ENCODE results near the gene BCAS3. TPM values are rescaled to one million over a fixed set of nuclear protein-coding genes. Genes with fewer than 3 reads are reported as not detected.

BCAS3 gene
- total RNA-seq, 1 experiment from 2014 or later, result 26.3 TPM

GRCh38 chr17:61208301-61209105 is 530.9 kb downstream of the BCAS3 start:
- no peak for TF ChIP-seq FOSL1 (IDR thresholded peaks at IDR 0.05; ENCODE audit: low read depth)
- no peak for TF ChIP-seq POLR2AphosphoS5 (IDR thresholded peaks at IDR 0.05; ENCODE audit: low read depth, low read length)
- no peak for TF ChIP-seq RAD21 (IDR thresholded peaks at IDR 0.05; ENCODE audit: low read depth)
- no peak for TF ChIP-seq SRF (IDR thresholded peaks at IDR 0.05; ENCODE audit: low read depth)
- no peak for TF ChIP-seq ZBTB33 (IDR thresholded peaks at IDR 0.05; ENCODE audit: extremely low read depth, insufficient replicate concordance, low read length)
- TF ChIP-seq MAX (IDR thresholded peaks at IDR 0.05), result no peak
- TF ChIP-seq CTCF (IDR thresholded peaks at IDR 0.05 in 2 of 3, conservative IDR thresholded peaks at IDR 0.05 in 1 of 3; ENCODE audit: borderline replicate concordance in 1 of 3, insufficient read depth in 1 of 3, low read depth in 2 of 3, low read length in 2 of 3), result no peak
- TF ChIP-seq REST (IDR thresholded peaks at IDR 0.05; ENCODE audit: low read depth), result no peak
- TF ChIP-seq SP1 (IDR thresholded peaks at IDR 0.05; ENCODE audit: low read depth), result no peak
- TF ChIP-seq TCF7L2 (IDR thresholded peaks at IDR 0.05; ENCODE audit: borderline replicate concordance, extremely low read depth, insufficient read depth, insufficient read length), result no peak
- no peak for TF ChIP-seq JUND (IDR thresholded peaks at IDR 0.05)
- no peak for TF ChIP-seq POLR2A (IDR thresholded peaks at IDR 0.05; ENCODE audit: borderline replicate concordance, extremely low read depth, insufficient read depth, insufficient read length)
- no peak for TF ChIP-seq EGR1 (IDR thresholded peaks at IDR 0.05; ENCODE audit: low read depth)
- no peak for TF ChIP-seq YY1 (IDR thresholded peaks at IDR 0.05; ENCODE audit: extremely low read depth, insufficient replicate concordance, low read depth, low read length)
- TF ChIP-seq CBX3 (IDR thresholded peaks at IDR 0.05; ENCODE audit: low read depth), result no peak
- TF ChIP-seq ATF3 (IDR thresholded peaks at IDR 0.05), result no peak
- no peak for TF ChIP-seq EZH2phosphoT487 (IDR thresholded peaks at IDR 0.05; ENCODE audit: borderline replicate concordance)
- no peak for TF ChIP-seq CEBPB (IDR thresholded peaks at IDR 0.05; ENCODE audit: low read depth)
- no peak for TF ChIP-seq SIN3A (IDR thresholded peaks at IDR 0.05; ENCODE audit: low read depth)
- POLR2A ChIA-PET, result no interaction called here
- Histone ChIP-seq H3K9me3 (ENCODE audit: control insufficient read depth in 1 of 2, insufficient read depth in 1 of 2, low read depth in 1 of 2, low read length in 2 of 2) (no peaks in the 10 kb centered on the region), H3K36me3 (ENCODE audit: control insufficient read depth in 1 of 2, insufficient read depth in 2 of 2, low read length in 2 of 2) (no peaks in the 10 kb centered on the region), H3K9ac (ENCODE audit: low read length) (no peak overlapping the region), H3K27me3 (ENCODE audit: insufficient read depth, low read length) (0 out of 2 replicates have a peak, but pooled peaks cover 3% of the 10 kb centered on the region), H4K20me1 (ENCODE audit: insufficient read depth) (no peaks in the 10 kb centered on the region), H3K27ac (ENCODE audit: low read depth, low read length) (no peak overlapping the region), H2AFZ (ENCODE audit: low read depth, low read length, poor library complexity, severe bottlenecking) (no peak overlapping the region), H3K4me1 (ENCODE audit: control insufficient read depth in 1 of 2, insufficient read depth in 2 of 2, low read length in 2 of 2) (no peaks in the 10 kb centered on the region), H3K4me2 (ENCODE audit: low read length) (no peak overlapping the region), H3K9me2 (ENCODE audit: insufficient read depth) (no peaks in the 10 kb centered on the region), H3K79me2 (ENCODE audit: insufficient read depth, low read length) (no peaks in the 10 kb centered on the region), H3K4me3 (replicated peaks in 1 of 2; ENCODE audit: low read depth in 1 of 2, low read length in 2 of 2) (no peak overlapping the region)
- ATAC-seq, result no peak
- DNase-seq (ENCODE audit: low read depth, low spot score), result no peak
- no TSS peak for BruUV-seq (replicated peaks)
- RAD21 ChIA-PET (ENCODE audit: low non-redundant PET in 1 of 2, low total read pairs in 2 of 2, uncharacterized antibody in 2 of 2, unreplicated experiment in 2 of 2), result no interaction called here
- CTCF ChIA-PET, result interaction anchor here (0.6 to 0.9 kb wide), 2 partner anchors 16 to 182 kb away, joined by 3 to 5 read pairs; no protein-coding TSS in a partner anchor
- intact Hi-C loops (cut with micrococcal nuclease), result no loop called here

Measured in HCT116 (cell line).